Uterus (tissue), 4 donors: ENCODE data around the gene IQGAP1. TPM values are rescaled to one million over a fixed set of nuclear protein-coding genes. Genes with fewer than 3 reads are reported as not detected.

Source experiments
- DNase-seq, 2 donors: peaks; one replicate each; pipeline ENCODE4 v3.0.0-alpha.2; 2019 to 2020
- H3K27ac ChIP-seq, 2 donors: fragments of 200-600 bp; sonication (generic); 1 replicate in 1 of 2; 2 replicates in 1 of 2; pipeline ENCODE4 v1.5.1; 2016 to 2018
- H3K27me3 ChIP-seq, 2 donors: fragments of 200-600 bp; sonication (generic); one replicate each; pipeline ENCODE4 v1.5.1; 2018 to 2019; ENCODE audit warnings: control low read depth in 1 of 2
- H3K36me3 ChIP-seq, 2 donors: fragments of 200-600 bp; sonication (generic); one replicate each; pipeline ENCODE4 v1.5.1; 2019; ENCODE audit warnings: control low read depth in 1 of 2
- H3K4me1 ChIP-seq, 2 donors: fragments of 200-600 bp; sonication (generic); one replicate each; pipeline ENCODE4 v1.5.1; 2018 to 2019; ENCODE audit warnings: control low read depth in 1 of 2
- H3K4me3 ChIP-seq, 2 donors: fragments of 200-600 bp; sonication (generic); 1 replicate in 1 of 2; 2 replicates in 1 of 2; pipeline ENCODE4 v1.5.1; 2018 to 2019; ENCODE audit warnings: mild to moderate bottlenecking in 1 of 2
- H3K9me3 ChIP-seq, 2 donors: fragments of 200-600 bp; sonication (generic); one replicate each; pipeline ENCODE4 v1.5.1; 2019; ENCODE audit warnings: control low read depth in 1 of 2
- POLR2A ChIP-seq, 2 donors: fragments of 450-650 bp; IDR thresholded peaks; one replicate each; pipeline ENCODE4 v1.6.1; 2016; ENCODE audit warnings: antibody characterized with exemption in 2 of 2, mild to moderate bottlenecking in 1 of 2, moderate library complexity in 1 of 2
- intact Hi-C: fragments of 100-400 bp; cut with DNase I; formaldehyde crosslinking; loops from one replicate; pipeline ENCODE4 v1.15.1; 2023; ENCODE audit warnings: low total_unique reads
- total RNA-seq, 4 donors: library from RNA; depleted of rRNA in 3 of 4; stranded (reverse); fragments of >200 nt in 3 of 4; gene quantifications; one replicate each; pipeline versions ENCODE4 v1.1.0 to v1.2.4, GENCODE V29; 2014 to 2023
- TF ChIP-seq, protein P1 (sequence below), 4 experiments: fragments of 200-600 bp in 2 of 4; fragments of 450-650 bp in 2 of 4; sonication (generic) in 2 of 4; IDR thresholded peaks; one replicate each; pipeline ENCODE4 v1.5.1; 2016 to 2019; ENCODE audit warnings: antibody characterized with exemption in 4 of 4, mild to moderate bottlenecking in 2 of 4, moderate library complexity in 1 of 4
- donor health status: DM: yes; HTN: yes; CAD: no.

The IQGAP1 gene
- total RNA-seq, 4 donors from 2014 or later = 195 to 777 (median 290) TPM

DNA sequence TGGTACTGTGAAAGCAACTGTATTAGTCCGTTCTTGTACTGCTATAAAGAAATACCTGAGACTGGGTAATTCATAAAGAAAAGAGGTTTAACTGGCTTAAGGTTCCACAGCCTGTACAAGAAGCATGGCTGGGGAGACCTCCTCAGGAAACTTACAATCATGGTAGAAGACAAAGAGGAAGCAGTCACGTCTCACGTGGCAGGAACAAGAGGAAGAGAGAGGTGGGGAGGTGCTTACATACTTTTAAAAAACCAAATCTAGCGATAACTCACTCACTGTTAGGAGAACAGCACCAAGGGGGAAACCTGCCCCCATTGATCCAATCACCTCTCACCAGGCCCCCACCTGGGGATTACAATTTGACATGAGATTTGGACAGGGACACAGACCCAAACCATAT is 48.9 kb downstream of the IQGAP1 start:
- H3K4me3 ChIP-seq = no peak overlapping the region
- no peaks in the 10 kb centered on the region for H3K4me1 ChIP-seq
- H3K9me3 ChIP-seq = no peaks in the 10 kb centered on the region
- H3K27ac ChIP-seq = no peak overlapping the region
- DNase-seq = no peak
- no peaks in the 10 kb centered on the region for H3K27me3 ChIP-seq
- H3K36me3 ChIP-seq = no peaks in the 10 kb centered on the region
- no peak for TF ChIP-seq POLR2A (IDR thresholded peaks at IDR 0.05)
- TF ChIP-seq, protein P1, sequence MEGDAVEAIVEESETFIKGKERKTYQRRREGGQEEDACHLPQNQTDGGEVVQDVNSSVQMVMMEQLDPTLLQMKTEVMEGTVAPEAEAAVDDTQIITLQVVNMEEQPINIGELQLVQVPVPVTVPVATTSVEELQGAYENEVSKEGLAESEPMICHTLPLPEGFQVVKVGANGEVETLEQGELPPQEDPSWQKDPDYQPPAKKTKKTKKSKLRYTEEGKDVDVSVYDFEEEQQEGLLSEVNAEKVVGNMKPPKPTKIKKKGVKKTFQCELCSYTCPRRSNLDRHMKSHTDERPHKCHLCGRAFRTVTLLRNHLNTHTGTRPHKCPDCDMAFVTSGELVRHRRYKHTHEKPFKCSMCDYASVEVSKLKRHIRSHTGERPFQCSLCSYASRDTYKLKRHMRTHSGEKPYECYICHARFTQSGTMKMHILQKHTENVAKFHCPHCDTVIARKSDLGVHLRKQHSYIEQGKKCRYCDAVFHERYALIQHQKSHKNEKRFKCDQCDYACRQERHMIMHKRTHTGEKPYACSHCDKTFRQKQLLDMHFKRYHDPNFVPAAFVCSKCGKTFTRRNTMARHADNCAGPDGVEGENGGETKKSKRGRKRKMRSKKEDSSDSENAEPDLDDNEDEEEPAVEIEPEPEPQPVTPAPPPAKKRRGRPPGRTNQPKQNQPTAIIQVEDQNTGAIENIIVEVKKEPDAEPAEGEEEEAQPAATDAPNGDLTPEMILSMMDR (IDR thresholded peaks at IDR 0.05) = no peak
- intact Hi-C loops = no loop called here

DNA sequence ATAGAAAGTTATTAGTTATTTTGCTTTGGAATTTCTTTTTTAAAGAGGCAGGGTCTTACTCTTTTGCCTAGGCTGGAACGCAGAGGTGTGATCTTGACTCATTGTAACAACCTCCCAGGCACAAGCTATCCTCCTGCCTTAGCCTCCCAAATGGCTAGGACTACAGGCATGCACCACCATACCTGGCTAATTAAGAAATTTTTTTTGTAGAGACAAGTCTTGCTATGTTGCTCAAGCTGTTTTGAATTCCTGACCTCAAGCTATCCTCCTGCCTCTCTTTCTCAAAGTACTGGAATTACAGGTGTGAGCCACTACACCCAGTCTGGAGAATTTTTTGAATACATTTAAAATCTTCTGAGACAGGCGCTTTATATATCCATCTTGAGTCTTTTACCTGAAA is 49.5 kb downstream of the IQGAP1 start:
- Histone ChIP-seq H3K36me3 (no peaks in the 10 kb centered on the region), H3K9me3 (no peaks in the 10 kb centered on the region), H3K4me1 (no peaks in the 10 kb centered on the region), H3K27me3 (no peaks in the 10 kb centered on the region), H3K27ac (no peak overlapping the region), H3K4me3 (no peak overlapping the region)
- TF ChIP-seq, protein P1 (IDR thresholded peaks at IDR 0.05) = no peak
- TF ChIP-seq POLR2A (IDR thresholded peaks at IDR 0.05) = no peak
- DNase-seq = no peak
- intact Hi-C loops = no loop called here

DNA sequence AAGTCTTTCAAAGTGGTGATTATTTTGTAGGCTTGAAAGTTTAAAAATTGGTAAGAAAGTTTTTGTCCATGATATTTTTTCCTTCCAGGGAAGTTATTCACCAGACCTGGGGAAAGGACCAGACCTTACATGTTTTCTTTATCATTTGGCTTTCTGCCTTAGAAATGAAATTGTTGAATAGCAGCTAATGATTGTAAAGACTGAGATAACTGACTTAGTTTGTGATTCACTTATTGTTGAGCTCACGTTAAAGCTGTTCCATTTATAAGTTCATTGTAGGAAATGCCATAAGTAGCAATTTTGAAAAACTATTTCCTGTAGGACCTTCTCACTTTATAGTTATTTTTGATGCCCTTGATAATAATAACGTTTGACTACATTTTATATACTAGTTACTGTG is 51.9 kb downstream of the IQGAP1 start:
- DNase-seq = no peak
- no peak overlapping the region for H3K27ac ChIP-seq
- H3K4me3 ChIP-seq = no peak overlapping the region
- H3K36me3 ChIP-seq = no peaks in the 10 kb centered on the region
- TF ChIP-seq, protein P1 (IDR thresholded peaks at IDR 0.05) = no peak
- no peak for TF ChIP-seq POLR2A (IDR thresholded peaks at IDR 0.05)
- H3K27me3 ChIP-seq = no peaks in the 10 kb centered on the region
- no peaks in the 10 kb centered on the region for H3K9me3 ChIP-seq
- intact Hi-C loops = no loop called here
- no peaks in the 10 kb centered on the region for H3K4me1 ChIP-seq

DNA sequence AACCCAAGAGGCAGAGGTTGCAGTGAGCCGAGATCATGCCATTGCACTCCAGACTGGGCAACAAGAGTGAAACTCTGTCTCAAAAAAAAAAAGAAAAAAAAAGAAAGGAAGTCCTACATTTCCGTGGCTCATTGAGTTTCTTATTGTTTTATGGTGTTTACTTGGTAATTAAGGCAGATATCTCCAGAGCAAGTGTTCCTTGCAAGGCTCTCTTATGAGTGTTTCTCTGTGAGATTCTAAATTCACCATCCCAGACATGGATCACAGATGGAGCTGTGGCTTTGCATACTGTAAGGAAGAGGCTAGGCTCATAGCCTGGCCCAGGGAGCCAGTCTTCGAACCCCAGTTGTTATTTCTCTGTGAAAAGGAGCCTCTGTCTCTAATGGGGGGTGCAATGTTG is 53.0 kb downstream of the IQGAP1 start:
- TF ChIP-seq, protein P1 (IDR thresholded peaks at IDR 0.05) = no peak
- no peak for TF ChIP-seq POLR2A (IDR thresholded peaks at IDR 0.05)
- Histone ChIP-seq H3K27me3 (no peaks in the 10 kb centered on the region), H3K36me3 (no peaks in the 10 kb centered on the region), H3K27ac (no peak overlapping the region), H3K4me3 (no peak overlapping the region), H3K9me3 (no peaks in the 10 kb centered on the region), H3K4me1 (no peaks in the 10 kb centered on the region)
- intact Hi-C loops = no loop called here
- DNase-seq = no peak

DNA sequence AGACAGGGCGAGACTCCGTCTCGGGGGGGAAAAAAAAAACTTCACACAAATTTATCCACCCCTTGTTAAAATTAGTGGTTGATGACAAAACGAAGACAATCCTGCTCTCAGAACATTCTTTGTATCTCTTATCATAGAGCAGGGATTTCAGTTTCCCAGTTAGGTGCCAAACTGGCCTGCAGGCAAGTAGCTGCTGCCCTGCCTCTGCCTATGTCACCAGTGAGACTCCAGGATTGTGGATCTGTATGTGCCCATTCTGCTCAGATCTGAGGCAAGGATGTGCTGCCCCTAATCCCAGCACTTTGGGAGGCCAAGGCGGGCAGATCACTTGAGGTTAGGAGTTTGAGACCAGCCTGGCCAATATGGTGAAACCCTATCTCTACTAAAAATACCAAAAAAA is 54.4 kb downstream of the IQGAP1 start:
- Histone ChIP-seq H3K9me3 (no peaks in the 10 kb centered on the region), H3K36me3 (no peaks in the 10 kb centered on the region), H3K27ac (no peak overlapping the region), H3K4me3 (no peak overlapping the region), H3K27me3 (no peaks in the 10 kb centered on the region), H3K4me1 (no peaks in the 10 kb centered on the region)
- no peak for DNase-seq
- TF ChIP-seq POLR2A (IDR thresholded peaks at IDR 0.05) = no peak
- TF ChIP-seq, protein P1 (IDR thresholded peaks at IDR 0.05) = no peak
- intact Hi-C loops = no loop called here
